Cortex of kidney (tissue), 1 donor: ENCODE measurements around the gene TSHR.

ENCODE experiments used
- DNase-seq: peaks from one replicate; lab custom pipeline; 2025; lab: John Stamatoyannopoulos, UW

TSHR gene

GRCh38 chr14:81137316-81137715 lies 181.9 kb downstream of the TSHR start:
- no peak for DNase-seq

DNA sequence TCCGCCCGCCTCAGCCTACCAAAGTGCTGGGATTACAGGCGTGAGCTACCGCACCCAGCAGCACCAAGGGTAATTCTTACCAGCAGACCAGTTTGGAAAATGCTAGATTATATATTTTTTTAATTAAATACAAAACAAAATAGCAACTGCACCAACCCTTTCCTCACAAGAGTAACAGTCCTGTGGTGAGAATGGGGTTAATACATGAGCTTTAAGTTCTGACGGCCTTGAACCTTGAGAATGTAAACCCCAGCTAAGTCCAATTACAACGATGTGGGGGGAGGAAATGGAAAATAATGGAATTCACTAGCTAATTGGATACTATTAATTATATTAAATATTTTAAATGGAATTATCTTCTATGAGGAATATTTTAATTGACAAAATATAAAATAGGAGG lies 183.0 kb downstream of the TSHR start:
- no peak for DNase-seq

GRCh38 chr14:81141426-81141825 lies 186.0 kb downstream of the TSHR start:
- DNase-seq: no peak

GRCh38 chr14:81143793-81144192 lies 188.4 kb downstream of the TSHR start:
- DNase-seq: no peak

- no peak for DNase-seq
Observed at GRCh38 chr14:81144824-81145603, 189.6 kb downstream of the TSHR start.

DNA sequence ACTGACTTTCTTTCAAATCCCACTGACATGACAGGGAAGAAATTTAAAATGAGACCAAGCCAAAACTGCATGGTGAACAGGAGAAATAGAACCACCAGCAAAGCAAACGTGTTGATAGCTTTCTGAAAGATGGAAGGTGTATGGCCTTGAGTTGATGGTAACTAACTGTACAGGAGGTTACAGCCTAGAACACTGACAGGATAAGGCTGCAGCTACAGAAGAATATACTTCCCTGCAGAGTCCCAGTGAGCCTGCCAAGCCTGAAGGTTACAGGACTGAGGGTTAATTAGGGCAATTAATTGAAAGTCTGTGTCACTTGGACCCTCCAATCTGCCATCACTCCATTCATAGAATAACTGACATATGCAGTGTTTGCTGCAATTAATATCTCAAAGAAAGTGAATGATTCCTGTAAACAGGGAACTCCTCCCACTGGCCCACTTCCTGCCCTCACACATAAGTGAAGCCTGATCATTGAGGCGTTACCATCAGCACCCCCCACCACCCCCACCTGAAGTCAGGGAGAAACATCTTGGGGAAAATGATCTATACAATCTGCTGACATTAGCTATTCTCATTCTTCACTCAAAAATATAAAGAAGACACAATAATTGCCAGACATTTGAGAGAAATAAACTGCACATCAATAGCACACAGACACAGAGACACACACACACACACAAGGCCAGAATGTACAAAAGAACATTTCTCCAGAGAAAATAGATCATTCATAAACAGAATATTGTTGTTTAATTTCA lies 191.9 kb downstream of the TSHR start:
- DNase-seq: no peak

- DNase-seq: no peak
Observed at GRCh38 chr14:81148635-81149034, 193.2 kb downstream of the TSHR start.

- no peak for DNase-seq
Observed at GRCh38 chr14:81153187-81153586, 197.8 kb downstream of the TSHR start.

- DNase-seq: no peak
Observed at GRCh38 chr14:81157431-81157830, 202.0 kb downstream of the TSHR start.

DNA sequence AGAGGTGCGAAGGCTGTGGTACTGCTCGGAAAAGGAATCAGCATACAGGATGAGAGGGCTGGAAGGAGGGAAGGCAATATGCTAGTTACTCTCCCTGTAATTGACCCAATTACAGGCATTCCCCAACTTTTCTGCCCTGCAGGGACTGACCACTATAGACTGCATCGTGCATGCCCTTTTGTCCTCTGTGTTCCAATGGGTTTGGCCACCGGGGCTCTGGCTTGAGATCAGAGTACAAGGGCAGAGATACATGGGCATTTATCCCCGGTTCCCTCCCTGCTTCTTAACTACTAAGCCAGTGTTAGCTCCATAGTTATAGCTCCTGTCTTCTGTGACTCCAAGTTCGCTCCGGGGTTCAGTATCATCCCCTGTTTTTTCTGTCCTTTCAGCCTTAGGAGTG lies 205.7 kb downstream of the TSHR start:
- DNase-seq: no peak

DNA sequence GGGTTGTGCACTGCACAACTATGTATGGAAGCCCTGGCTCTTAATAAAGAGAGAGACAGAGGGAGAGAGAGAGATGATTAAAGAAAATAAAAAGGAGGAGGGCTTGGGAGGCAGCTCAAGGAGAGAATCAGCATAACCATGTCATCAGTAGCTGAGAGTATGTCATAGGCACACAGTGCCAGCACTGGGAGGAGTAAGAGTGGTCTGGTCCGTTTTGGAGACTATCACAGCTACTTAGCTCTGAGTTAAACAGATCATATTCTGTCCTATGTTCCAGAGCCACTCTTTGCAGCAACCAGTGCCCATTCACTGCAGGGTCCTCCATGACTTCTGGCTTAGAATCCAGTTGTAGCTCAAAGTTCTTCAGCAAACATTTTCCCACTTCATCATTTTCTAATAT lies 206.3 kb downstream of the TSHR start:
- no peak for DNase-seq

GRCh38 chr14:81162941-81163340 lies 207.5 kb downstream of the TSHR start:
- DNase-seq: no peak

DNA sequence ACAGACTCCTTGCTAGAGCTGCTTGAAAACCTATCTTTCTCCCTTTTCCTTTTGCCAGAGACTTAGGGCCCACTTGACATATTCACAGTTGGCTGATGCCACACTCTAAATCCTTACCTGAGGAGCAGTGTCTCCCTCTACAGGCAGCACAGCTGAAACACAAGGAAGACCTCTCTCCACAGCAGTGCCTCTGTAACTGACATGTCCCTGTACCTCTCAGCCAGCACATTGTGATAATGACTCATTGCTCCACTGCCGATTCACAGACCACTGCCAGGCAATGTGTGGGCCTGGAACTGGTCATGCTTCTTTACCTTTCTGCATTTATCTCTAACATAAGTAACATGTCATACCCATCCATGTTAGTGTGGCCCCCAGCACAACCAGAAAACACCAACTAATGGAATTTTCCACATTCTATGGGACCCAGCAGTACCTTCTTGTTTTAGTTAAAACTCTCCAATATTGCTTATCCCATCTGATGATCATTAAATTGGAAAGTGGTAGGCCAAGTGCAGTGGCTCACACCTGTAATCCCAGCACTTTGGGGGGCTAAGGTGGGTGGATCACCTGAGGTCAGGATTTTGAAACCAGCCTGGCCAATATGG lies 208.8 kb downstream of the TSHR start:
- no peak for DNase-seq

GRCh38 chr14:81165188-81165587 lies 209.8 kb downstream of the TSHR start:
- no peak for DNase-seq

DNA sequence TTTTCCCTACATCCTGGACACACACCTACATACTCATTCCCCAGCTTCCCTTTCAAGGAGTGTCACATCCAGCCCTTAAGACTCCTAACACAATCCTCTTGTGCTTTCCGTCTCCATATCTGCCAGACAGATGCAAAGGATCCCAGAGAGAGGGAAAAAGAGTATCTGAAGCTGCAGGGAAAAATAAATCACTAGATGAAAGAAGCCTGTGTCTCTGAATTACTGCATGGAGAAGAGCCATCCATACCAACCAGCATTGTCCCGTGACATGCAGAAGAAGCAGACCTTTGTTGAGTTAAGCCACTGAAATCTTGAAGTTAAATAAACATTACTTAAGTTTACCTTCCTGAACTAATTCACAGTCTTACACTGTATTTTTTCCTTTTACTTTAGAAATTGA lies 210.7 kb downstream of the TSHR start:
- no peak for DNase-seq

- no peak for DNase-seq
Observed at GRCh38 chr14:81169267-81169666, 213.8 kb downstream of the TSHR start.

GRCh38 chr14:81169711-81170103 lies 214.3 kb downstream of the TSHR start:
- no peak for DNase-seq

GRCh38 chr14:81170104-81170828 lies 214.8 kb downstream of the TSHR start:
- peak; percentile 31 for DNase-seq

DNA sequence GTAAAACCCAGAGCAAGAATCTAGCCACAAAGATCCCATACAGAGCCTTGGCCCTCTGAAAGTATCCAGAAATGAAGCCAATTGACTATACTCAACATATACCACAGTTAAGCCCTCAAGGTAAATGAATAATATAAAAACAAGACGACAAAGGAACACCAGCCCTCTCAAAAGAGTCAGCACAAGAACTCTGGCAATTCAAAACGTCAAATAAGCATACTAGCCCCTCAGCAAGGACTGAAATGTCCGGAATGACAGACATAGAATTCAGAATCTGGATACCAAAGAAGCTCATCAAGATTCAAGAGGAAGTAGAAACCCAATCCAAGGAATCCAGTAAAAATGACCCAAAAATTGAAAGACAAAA lies 215.4 kb downstream of the TSHR start:
- DNase-seq: no peak

DNA sequence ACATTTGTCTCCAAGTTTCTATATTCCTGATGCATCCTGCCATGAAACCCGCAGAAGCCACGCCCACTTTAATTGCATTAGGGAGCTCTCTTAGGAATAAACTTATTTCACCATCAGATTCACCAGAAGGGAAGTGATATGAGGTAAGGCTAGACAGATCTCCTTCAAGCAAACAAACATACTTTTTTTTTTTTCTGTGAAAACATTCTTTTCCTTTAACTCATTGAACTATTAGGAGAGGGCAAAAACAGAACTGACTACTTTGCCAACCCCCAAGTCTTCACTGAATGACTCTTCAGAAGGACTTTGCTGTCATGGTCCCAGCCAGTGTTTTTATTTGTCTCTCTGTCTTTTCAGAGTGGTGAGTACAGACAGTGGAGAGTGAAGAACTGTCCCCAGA lies 216.9 kb downstream of the TSHR start:
- no peak for DNase-seq

- no peak for DNase-seq
Observed at GRCh38 chr14:81172881-81173280, 217.5 kb downstream of the TSHR start.

DNA sequence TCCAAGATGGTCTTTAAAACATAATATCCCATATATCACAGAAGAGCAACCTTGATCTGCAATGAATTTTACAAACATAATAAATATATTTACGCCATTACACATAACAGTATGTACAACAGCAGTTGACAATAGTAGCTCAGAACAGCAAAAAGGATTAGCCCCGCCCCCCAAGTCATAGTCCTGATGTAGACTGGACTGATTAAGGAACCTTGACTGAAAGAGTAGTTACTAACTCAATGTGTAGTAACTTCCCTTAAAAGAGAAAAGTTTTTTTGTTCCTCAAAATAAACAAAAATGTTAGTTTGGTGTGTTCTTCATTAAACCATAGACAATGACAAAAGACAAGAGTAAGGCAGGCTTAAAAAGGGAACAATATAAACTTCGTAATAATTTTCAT lies 220.8 kb downstream of the TSHR start:
- no peak for DNase-seq

DNA sequence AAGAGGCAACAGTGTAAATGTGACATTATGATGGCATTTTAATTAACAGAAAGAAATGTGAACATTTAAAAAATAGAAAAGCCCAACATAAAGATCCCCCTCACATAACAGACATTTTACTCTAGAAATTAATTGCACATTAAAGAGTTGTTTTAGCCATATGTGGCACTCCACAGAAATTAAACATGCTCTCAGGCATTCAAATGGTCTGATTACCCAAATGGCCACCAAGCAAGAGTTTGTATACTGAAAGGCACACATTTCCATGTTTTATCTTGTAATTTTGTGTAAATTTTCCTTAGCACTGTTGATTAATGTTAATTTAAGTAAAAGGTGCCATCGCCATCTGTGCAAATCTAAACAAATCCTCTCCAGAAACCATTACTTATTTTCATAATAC lies 221.8 kb downstream of the TSHR start:
- DNase-seq: no peak
